OCI-LY1 (cell line): ENCODE data around the gene MRPS11.

Experiments used
- EZH2 ChIP-seq: fragments of 200-600 bp; sonication (generic), shearing (Covaris generic); IDR thresholded peaks from 2 replicates; pipeline ENCODE4 v1.8.0; 2017; ENCODE audit warnings: borderline replicate concordance, mixed run types, mild to moderate bottlenecking, antibody characterized with exemption, low read length, moderate library complexity, mixed read lengths
- TF ChIP-seq, protein P1 (sequence below): fragments of 200-600 bp; sonication (generic), shearing (Covaris generic); IDR thresholded peaks from 2 replicates; pipeline ENCODE4 v1.5.1; 2017; ENCODE audit warnings: mild to moderate bottlenecking, antibody characterized with exemption, low read length, moderate library complexity, mixed read lengths

DNA sequence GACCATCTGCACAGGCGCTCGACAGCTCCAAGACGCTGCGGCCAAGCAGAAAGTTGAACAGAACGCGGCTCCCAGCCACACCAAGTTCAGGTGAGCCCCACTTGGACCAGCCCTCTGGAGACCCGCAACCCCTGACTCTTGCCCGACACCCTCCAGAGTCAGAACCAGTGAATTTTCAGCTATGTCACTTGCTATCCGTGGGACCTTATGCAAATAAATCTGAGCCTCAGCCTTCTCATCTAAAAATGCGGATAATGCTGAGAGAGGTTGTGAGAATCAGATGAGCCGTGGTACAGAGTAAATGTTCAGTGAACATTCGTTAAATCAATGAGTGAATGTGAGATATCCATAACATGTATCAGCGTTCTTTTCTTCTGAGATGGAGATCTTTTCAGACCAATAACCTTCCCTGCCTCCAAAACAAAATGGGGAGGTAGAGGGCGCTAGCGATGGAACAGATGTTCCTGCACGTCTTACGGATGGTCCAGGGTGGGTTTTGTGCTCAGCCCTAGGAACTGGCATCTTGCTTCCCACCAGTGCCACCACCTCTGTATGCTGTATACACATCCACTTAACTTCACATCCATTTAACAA, 524 bp downstream of the MRPS11 start:
- TF ChIP-seq, protein P1, sequence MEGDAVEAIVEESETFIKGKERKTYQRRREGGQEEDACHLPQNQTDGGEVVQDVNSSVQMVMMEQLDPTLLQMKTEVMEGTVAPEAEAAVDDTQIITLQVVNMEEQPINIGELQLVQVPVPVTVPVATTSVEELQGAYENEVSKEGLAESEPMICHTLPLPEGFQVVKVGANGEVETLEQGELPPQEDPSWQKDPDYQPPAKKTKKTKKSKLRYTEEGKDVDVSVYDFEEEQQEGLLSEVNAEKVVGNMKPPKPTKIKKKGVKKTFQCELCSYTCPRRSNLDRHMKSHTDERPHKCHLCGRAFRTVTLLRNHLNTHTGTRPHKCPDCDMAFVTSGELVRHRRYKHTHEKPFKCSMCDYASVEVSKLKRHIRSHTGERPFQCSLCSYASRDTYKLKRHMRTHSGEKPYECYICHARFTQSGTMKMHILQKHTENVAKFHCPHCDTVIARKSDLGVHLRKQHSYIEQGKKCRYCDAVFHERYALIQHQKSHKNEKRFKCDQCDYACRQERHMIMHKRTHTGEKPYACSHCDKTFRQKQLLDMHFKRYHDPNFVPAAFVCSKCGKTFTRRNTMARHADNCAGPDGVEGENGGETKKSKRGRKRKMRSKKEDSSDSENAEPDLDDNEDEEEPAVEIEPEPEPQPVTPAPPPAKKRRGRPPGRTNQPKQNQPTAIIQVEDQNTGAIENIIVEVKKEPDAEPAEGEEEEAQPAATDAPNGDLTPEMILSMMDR: peak; percentile 51
- no peak for TF ChIP-seq EZH2
